HepG2 (cell line): Measurements from ENCODE around the gene CNFN. TPM values are rescaled to one million over a fixed set of nuclear protein-coding genes. Genes with fewer than 3 reads are reported as not detected.

Experiments
- E2F1 ChIP-seq: sonication (generic); formaldehyde crosslinking; IDR thresholded peaks from 2 replicates; pipeline ENCODE4 v1.5.0; 2020; ENCODE audit warnings: missing genetic modification reagents
- ERF ChIP-seq: IDR thresholded peaks from 2 replicates; pipeline ENCODE4 v1.6.1; 2018; ENCODE audit warnings: missing biosample characterization, missing genetic modification reagents
- KDM2A ChIP-seq: sonication (generic); formaldehyde crosslinking; IDR thresholded peaks from 2 replicates; pipeline ENCODE4 v1.4.0; 2020; ENCODE audit warnings: low read depth, missing genetic modification reagents, borderline replicate concordance
- MBNL3 ChIP-seq: fragments of 250-450 bp; sonication (Bioruptor Pico); conservative IDR thresholded peaks from 2 replicates; pipeline ENCODE4 v1.8.0; 2022; ENCODE audit warnings: mild to moderate bottlenecking, inconsistent platforms
- NFATC3 ChIP-seq: sonication (generic); formaldehyde crosslinking; IDR thresholded peaks from 2 replicates; pipeline ENCODE4 v1.5.1; 2020; ENCODE audit warnings: mild to moderate bottlenecking, missing genetic modification reagents
- PAF1 ChIP-seq: IDR thresholded peaks from 2 replicates; pipeline ENCODE4 v1.6.1; 2016; ENCODE audit warnings: missing genetic modification reagents, missing compliant biosample characterization
- PAXIP1 ChIP-seq: sonication (generic); formaldehyde crosslinking; conservative IDR thresholded peaks from 2 replicates; pipeline ENCODE4 v1.4.0; 2020; ENCODE audit warnings: mild to moderate bottlenecking, missing genetic modification reagents, moderate library complexity
- RFXAP ChIP-seq: sonication (generic); formaldehyde crosslinking; IDR thresholded peaks from 2 replicates; pipeline ENCODE4 v1.4.0; 2020; ENCODE audit warnings: missing genetic modification reagents, borderline replicate concordance
- THAP7 ChIP-seq: sonication (generic); formaldehyde crosslinking; IDR thresholded peaks from 2 replicates; pipeline ENCODE4 v1.8.1; 2023; ENCODE audit warnings: mild to moderate bottlenecking, missing genetic modification reagents
- ZBTB42 ChIP-seq: sonication (generic); formaldehyde crosslinking; IDR thresholded peaks from 2 replicates; pipeline ENCODE4 v1.5.0; 2020; ENCODE audit warnings: mild to moderate bottlenecking, missing genetic modification reagents
- ZNF296 ChIP-seq: sonication (generic); formaldehyde crosslinking; conservative IDR thresholded peaks from 2 replicates; pipeline ENCODE4 v1.5.0; 2020; ENCODE audit warnings: mild to moderate bottlenecking, missing genetic modification reagents
- ZNF317 ChIP-seq: sonication (generic); formaldehyde crosslinking; IDR thresholded peaks from 2 replicates; pipeline ENCODE4 v1.5.0; 2020; ENCODE audit warnings: mild to moderate bottlenecking, missing genetic modification reagents
- ZNF574 ChIP-seq: sonication (generic); formaldehyde crosslinking; IDR thresholded peaks from 2 replicates; pipeline ENCODE4 v1.4.0; 2020; ENCODE audit warnings: missing genetic modification reagents
- ZNF580 ChIP-seq: IDR thresholded peaks from 2 replicates; pipeline ENCODE4 v1.6.1; 2016; ENCODE audit warnings: low read depth, borderline replicate concordance
- ZNF598 ChIP-seq: sonication (generic); formaldehyde crosslinking; IDR thresholded peaks from 2 replicates; pipeline ENCODE4 v1.5.1; 2020; ENCODE audit warnings: mild to moderate bottlenecking, missing genetic modification reagents, borderline replicate concordance
- ZNF777 ChIP-seq: sonication (generic); formaldehyde crosslinking; IDR thresholded peaks from 2 replicates; pipeline ENCODE4 v1.4.0; 2020; ENCODE audit warnings: missing genetic modification reagents
- ZNF788 ChIP-seq: sonication (generic); formaldehyde crosslinking; IDR thresholded peaks from 2 replicates; pipeline ENCODE4 v1.5.0; 2020; ENCODE audit warnings: mild to moderate bottlenecking, missing genetic modification reagents, borderline replicate concordance
- ZUFSP ChIP-seq: sonication (generic); formaldehyde crosslinking; IDR thresholded peaks from 2 replicates; pipeline ENCODE4 v1.9.0; 2021; ENCODE audit warnings: missing genetic modification reagents, mild to moderate bottlenecking, borderline replicate concordance
- polyA plus RNA-seq, 8 experiments: library from polyadenylated mRNA; depleted of rRNA in 3 of 8; stranded (reverse) in 7 of 8; unstranded in 1 of 8; fragments of >200 nt; fragmentation: Illumina TruSeq in 4 of 8; extraction: Trizol in 4 of 8; gene quantifications; 2 replicates each; pipeline versions ENCODE4 v1.2.1 to v1.2.3, GENCODE V29; 2011 to 2016; ENCODE audit warnings: low read depth in 4 of 8, missing spikeins in 1 of 8, mixed read lengths in 1 of 8; ENCODE audit not compliant: insufficient read depth in 1 of 8
- total RNA-seq, 5 experiments: library from RNA; depleted of rRNA; stranded (reverse); fragments of >200 nt; fragmentation: Illumina TruSeq; extraction: Trizol; gene quantifications; 2 replicates each; pipeline ENCODE4 v1.2.3, GENCODE V29; 2016; ENCODE audit warnings: low read depth in 1 of 5

CNFN gene
- total and polyA plus RNA-seq, 2 of the 13 experiments (the other 11 are each of a cell fraction or from before 2014, with no cell fraction given), result 0.35 to 1.1 TPM

GRCh38 chr19:42386974-42387707, 3.0 kb downstream of the CNFN start (continued):
- TF ChIP-seq ZNF574 (CRISPR knock-in tag), result peak; percentile 83
- peak; percentile 38; the same call in 1 of the 2 replicates for TF ChIP-seq RFXAP (CRISPR knock-in tag)
- peak; percentile 26; the same call in 1 of the 2 replicates for TF ChIP-seq ZNF788
- TF ChIP-seq ZNF580 (CRISPR knock-in tag), result 0 out of 2 replicates have a peak, but pooled peaks have one; percentile 36
- no peak for TF ChIP-seq PAF1 (CRISPR knock-in tag)
- no peak for TF ChIP-seq ZNF317 (CRISPR knock-in tag)
- TF ChIP-seq ERF (CRISPR knock-in tag), result 0 out of 2 replicates have a peak, but pooled peaks have one; percentile 40
- TF ChIP-seq MBNL3, result no peak
- 0 out of 2 replicates have a peak, but pooled peaks have one; percentile 29 for TF ChIP-seq PAXIP1 (CRISPR knock-in tag)
- TF ChIP-seq NFATC3, result 0 out of 2 replicates have a peak, but pooled peaks have one; percentile 63
- peak; percentile 46; the same call in 1 of the 2 replicates for TF ChIP-seq ZBTB42 (CRISPR knock-in tag)
- TF ChIP-seq ZNF777 (CRISPR knock-in tag), result peak; percentile 100
- TF ChIP-seq KDM2A (CRISPR knock-in tag), result peak; percentile 59
- no peak for TF ChIP-seq E2F1 (CRISPR knock-in tag)
- TF ChIP-seq ZUFSP, result no peak
- no peak for TF ChIP-seq ZNF296 (CRISPR knock-in tag)
- TF ChIP-seq THAP7 (CRISPR knock-in tag), result 0 out of 2 replicates have a peak, but pooled peaks have one; percentile 61
- peak; percentile 52; the same call in 1 of the 2 replicates for TF ChIP-seq ZNF598
